Activated CD4-positive, CD25-positive, alpha-beta regulatory T cell treated with anti-CD3 and anti-CD28 coated beads, Interleukin-2, amount 50 U/mL, for 16 hours (primary cell): Measurements from ENCODE around the gene OR4K5.
"Not testable (repeated sequence)": the region's sequence is repeated elsewhere in the genome, so short reads cannot be mapped to it uniquely, and the experiment has no call there.

ENCODE experiments used
- DNase-seq: peaks from one replicate; pipeline ENCODE4 v3.0.0-alpha.2; 2020; ENCODE audit warnings: low read depth, low spot score

The OR4K5 gene, protein sequence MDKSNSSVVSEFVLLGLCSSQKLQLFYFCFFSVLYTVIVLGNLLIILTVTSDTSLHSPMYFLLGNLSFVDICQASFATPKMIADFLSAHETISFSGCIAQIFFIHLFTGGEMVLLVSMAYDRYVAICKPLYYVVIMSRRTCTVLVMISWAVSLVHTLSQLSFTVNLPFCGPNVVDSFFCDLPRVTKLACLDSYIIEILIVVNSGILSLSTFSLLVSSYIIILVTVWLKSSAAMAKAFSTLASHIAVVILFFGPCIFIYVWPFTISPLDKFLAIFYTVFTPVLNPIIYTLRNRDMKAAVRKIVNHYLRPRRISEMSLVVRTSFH

DNA sequence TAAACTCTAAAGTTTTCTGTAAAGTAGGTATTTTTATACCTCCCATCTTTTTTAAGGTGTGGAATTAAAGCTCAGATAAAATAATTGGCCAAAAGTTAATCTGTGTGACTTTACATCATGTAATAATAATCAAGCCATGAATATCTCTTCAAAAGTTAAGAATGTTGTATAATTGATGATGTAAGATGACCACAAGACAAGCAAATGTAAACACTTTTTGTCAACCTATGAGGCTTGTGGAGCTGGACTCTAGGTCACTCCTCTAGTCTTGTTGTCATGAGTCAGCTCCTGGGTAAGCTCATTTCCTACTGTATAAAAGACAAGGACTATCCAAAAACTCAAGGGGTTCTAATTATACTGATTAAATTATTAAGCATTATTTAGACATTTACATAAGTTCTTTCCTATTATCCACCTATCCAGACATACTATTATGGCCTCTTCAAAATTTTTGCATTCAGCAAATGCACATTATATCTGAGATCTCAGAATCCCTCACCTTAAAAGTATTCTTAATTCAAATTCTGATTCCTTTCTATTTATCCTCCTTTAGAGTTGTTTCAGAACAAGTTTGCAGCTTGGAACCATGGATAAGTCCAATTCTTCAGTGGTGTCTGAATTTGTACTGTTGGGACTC is at the start of gene OR4K5:
OR4K5 (plus strand) TSS at position 587 of the 637 bp plus-strand sequence; CDS start at position 587, 0 bp downstream.
- no peak for DNase-seq

DNA sequence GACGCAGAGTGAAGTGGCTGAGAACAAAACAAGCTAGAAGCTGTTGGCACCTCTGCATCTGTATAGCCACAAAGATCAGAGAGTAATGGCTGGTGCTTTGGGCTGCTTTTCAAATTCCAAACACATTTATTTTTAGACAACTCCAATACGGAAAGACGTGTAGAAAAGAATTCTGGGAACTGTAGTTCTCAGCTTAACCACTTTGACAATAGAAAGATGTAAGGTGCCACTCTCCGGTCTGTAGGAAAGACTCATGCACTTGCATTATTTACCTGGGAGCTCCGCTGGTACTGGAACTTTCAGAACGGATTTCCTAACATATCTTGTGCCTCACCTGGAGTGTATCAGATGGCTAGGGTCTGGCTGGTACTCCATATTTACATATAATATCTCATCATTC is 47.2 kb upstream of the OR4K5 start:
- no peak for DNase-seq

DNA sequence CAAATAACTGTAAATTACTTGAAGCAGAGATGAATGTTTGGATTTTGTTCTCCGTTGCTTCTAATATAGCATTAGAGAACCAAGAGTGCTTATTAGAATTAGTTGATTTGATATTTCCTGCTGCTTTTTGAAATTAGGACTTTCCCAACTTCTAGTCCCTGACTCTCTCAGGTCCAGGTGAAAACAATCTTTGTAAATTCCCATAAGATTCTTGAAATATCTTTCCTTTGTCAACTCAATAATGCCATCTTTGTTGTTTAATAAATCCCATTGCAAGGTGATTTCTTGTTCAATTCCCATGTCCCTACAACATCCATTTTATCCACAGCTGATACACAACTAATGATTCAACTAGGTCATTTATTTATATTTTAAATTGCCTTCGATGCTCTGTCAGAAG is 45.6 kb upstream of the OR4K5 start, which contains the start of gene OR4K2:
OR4K2 (plus strand) TSS at position 301 of the 400 bp plus-strand sequence. CDS start 1,126 bp downstream, outside the sequence.
- no peak for DNase-seq

DNA sequence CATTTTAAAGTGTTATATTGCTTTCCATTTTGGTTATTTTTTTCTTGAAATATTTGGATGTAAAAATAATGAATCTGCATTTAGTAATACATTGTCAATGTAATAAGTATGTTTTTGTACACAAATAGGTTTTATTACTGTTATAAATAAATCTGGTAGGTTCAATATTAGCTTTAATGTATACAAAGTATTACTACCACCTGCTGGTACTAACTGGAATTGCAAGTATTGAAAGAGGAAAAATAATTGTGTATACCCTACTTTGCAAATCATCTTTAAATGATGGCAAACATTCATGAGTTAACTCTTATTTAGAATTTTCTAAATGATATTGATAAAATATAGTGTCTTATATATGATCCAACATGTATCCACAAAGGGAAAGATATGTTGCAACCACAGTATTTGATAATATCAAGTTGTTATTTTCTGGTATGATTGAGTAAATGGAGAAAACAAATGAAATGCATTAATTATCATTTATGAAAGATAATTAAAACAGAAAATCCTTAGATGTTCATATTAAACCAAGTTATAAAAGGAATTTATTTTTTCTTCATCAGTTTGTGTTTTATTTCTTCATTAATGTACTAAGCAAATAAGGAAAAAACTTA is 42.3 kb upstream of the OR4K5 start:
- no peak for DNase-seq

DNA sequence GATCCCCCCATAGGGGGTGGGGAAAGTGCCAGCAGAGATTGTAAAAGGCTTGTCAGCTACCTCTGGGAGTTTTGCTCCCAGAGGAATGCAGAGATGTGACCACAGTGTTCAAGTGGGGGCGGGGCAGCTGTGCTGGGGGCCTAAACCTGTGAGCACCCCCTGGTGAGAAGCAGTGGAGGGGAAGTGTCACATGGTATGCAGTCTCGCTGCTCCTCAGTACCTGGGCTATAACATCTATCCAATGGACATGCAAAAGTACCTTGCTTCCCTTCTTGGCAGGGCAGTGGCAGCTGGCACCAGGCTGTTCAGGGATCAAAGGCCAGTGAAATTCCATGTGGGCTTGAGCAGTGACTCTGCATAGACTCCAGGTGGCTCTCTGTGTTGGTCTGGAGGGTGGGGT is 25.1 kb upstream of the OR4K5 start:
- DNase-seq: no peak

DNA sequence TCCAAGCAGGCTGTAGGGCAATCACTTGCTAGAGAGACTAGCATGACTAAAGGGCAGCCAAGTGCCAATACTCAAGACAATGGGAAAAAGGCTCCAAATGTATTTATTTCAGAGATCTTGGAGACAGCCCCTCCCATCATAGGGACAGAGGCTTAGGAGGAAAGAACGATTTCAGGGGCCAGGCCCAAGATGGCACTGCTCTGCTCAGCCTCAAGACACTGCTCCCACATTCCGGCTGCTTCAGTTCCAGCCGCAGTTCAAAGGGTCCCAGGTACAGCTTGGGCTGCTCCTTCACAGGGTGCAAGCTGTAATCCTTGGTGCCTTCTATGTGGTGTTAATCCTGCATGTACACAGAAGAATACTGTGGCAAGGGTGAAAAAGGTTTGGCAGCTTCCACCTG is 19.4 kb upstream of the OR4K5 start:
- no peak for DNase-seq

DNA sequence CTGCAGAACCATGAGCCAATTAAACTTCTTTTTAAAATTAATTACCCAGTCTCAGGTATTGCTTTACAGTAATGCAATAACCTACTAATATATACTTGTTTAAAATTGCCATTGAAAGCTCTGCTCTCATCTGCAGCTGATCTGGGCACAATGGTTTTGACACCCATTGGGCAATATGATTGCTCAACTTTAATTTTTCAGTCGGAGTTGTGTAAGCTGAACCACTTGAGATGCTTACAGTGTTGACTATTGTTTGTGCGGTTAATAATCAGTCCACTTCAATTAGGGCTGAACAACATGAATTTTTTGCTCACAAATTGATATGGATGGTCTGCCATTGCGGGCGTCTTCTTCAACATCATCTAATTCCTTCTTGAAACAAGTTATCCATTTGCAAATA is 18.0 kb upstream of the OR4K5 start:
- DNase-seq: no peak

DNA sequence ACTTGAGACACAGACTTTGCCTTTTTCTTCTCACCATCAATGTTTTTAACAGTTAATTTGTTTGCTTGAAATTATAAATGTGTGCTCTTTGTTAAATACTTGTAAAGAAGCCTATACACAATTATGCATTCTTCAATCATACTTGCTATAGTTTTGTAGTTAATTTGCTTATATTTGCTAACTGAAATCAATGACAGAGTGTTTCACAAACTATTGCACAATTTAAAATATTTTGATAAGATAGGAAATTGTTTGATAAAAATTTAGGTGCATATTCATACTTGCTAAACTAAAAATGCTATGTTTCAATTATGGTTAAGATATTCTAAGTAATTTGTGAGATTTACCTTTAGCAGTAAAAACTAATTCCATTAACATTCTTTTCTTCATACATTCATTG is 13.7 kb upstream of the OR4K5 start:
- DNase-seq: no peak

DNA sequence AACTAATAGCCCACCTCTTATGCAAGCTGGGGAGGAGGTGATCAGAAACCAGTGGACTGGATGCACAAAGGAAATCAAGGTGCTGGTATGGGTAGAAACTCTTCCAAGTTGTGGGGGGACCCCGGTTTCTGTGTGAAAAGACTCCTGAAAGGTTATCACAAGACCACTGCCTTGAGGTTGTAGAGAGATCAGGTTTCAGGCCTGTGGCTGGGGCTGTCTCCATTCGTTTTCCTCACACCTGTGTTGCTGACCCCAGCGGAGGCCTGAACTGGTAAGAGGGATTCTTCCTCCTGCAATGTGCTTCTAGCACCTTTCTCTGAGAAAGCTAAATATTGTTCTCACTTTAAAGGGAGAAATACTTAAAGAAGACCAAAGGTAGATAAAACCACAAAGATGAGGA is 9.3 kb upstream of the OR4K5 start:
- no peak for DNase-seq

DNA sequence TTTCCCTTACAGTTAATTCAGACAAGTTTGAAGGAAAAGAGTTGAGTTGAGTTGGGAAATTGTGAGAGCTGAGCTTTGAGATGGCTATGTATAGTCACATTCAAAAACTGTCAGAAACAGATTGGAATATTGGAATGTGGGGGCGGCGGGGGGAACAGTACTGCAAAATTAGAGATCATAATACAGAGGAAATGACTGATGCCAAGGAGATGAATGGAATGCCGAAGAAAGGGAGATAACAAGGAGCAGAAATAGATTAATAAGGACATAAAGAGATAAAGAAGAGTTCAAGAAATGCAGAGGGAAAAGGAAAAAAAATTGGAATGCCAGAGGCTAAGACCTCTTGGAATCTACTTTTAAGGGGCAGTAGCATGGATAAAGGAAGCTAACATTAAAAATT is 3.2 kb upstream of the OR4K5 start:
- DNase-seq: no peak

DNA sequence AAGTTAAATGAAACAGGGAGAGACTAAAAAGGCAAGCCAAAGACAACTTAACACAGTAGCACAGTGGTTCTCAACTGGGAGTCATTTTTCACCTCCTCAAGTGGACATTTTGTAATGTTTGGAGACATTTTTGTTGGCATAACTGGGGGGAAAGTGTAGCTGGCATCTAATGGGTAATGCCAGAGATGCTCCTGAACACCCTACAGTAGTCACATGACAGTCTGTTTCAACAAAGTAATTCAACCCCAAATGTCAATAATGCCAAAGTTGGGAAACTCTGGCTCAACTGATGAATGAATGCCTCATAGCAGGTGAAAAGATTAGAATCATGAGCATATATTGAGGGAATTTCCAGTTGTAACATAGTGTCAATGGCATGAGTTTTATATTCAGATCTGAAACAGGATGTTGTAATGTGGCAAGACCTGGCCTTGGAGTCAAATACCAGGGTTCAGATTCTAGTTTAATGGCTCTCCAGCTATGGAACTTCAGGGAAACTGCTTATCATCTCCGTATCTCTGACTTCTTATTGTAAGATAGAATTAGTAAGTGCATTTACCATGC is 2.4 kb upstream of the OR4K5 start:
- DNase-seq: no peak

DNA sequence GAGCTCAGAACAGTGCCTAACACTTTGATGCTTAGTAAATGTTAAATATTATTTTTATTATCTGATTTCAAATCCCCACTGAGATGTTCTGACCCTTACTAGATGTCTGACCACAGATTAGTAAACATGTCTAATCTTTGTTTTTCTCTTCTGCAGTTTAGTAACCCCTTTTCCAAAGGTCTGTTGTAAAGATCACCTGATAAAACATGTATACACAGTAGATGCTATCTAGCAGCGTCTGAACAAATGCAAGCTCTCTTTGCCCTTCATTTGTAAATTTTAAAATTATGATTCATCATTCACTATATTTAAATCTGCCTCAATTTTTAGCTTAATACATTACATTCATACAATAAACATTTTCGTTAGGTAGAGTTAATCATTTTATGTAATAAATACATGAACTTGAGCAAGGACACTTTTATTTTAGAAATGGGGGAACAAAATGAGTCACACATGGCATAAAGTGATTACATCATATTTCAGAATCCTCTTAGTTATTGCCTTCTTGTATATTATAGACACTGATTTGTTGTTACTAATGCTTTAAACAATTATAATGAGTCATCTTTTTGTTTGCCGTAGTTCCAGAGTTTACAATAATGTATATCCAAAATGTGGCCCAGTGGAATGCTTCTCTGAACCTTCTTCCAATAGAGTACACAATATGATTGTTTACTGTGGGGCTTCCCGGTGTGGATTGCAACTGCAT is 1.7 kb upstream of the OR4K5 start:
- DNase-seq: no peak

DNA sequence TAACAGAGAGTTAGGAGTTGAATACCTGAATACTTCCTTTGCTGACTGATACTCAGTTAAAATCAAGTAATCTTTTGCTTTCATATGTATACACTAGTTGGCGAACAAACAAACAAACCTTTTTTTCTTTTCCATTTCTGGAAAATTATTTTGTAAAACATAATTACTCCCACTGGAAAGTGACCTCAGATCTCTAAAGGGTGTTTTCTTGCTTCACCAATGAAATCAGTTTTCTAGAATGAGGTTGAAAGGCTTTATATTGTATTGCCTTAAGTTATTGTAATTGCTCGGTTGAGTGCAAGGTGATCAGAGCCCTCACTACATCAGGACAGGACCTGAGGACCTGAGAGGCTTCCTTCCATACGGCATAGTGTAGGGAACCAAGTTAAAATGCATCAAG is 10.2 kb downstream of the OR4K5 start, which contains the start of gene OR4K1:
OR4K1 (plus strand) TSS at position 301 of the 400 bp plus-strand sequence. CDS start 4,750 bp downstream, outside the sequence.
- no peak for DNase-seq

DNA sequence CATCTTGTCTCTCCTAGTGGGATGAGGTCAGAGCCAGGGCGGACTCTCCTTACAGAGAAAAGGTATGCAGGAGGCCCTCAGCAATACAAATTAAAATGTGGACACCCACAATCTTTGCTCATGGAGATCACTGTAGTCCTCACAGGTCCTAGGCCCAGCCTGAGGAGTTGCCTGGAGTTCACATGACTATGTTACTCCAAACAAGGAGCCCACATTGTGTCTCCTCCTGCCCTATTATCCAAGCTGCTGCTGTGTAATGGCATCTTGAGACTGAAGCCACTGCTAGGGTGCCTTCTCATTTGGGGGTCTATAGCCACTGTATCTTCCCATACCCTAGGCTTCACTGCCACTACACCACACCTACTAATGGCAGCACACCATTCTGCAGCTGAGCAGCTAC is 21.3 kb downstream of the OR4K5 start:
- no peak for DNase-seq

DNA sequence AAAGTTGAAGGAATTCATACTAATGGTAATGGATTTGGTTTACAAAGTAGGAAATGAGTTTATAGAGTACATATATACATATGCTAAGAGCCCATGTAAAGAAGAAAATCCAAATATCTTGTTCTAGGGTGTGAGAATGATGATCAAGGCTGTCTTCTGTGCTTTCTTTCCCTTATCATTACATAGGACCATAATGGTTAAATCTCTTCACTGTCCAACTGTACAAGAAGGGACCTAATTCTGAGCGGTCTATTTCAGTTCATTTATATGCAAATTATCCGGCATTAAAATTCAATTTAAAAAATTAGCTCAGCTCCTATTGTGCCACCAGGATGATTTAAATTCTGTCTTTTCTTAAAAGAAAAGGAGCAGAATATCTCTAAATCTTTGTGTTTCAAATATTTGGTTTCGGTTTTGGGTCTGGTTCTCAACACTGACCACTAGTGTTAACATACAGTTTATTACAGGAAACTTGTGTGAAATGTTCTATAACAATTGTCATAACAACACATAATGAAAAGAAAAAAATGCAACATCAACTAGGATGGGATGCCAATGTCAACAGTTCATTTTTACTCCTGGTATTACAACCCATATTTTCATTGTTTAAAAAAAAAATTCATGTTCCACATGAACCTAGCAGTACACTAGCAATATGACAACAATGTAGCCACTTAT is 27.1 kb downstream of the OR4K5 start:
- no peak for DNase-seq

DNA sequence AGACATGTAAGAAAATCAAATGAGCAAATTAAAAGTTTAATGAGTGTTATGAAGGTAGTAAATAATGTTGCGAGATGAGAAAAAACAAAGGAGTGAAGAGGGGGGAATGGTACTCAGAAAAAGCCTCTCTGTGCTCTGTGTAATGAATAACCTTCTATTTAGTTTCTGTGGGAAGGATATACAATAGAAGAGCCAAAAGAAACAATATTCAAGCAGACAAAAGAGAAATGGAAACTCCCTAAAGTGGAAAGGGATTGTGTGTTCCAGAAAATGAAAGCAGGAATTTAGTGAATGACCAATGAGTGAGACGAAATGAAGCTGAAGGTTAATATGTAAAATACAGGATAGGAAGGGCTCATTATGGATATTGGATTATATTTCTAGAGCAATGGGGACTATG is 28.8 kb downstream of the OR4K5 start:
- no peak for DNase-seq

DNA sequence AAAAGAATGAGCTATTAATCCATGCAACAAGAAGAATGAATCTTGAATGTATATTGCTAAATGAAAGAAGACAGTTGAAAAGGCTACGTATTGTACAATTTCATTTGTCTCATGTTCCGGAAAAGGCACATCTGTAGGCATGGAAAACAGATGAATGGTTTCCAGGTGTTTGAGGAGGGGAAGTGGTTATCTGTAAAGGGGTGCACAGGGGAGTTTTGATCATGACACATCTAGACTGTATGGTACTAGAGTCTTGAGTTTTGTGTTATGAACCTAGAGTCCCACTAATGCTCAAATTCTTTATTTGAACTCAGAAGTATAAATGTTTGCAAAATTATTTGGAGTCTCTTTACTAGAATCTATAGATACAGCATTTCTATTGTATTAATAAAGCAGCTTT is 49.3 kb downstream of the OR4K5 start:
- not testable (repeated sequence) for DNase-seq
